HG03354 (cell line): ENCODE data around the gene PHETA1.
"Not testable (repeated sequence)": the region's sequence is repeated elsewhere in the genome, so short reads cannot be mapped to it uniquely, and the experiment has no call there.

ENCODE experiments used
- ATAC-seq: cut with Tn5 transposase; IDR thresholded peaks from one replicate; pipeline ENCODE4 v1.9.1; 2021; ENCODE audit warnings: mild to moderate bottlenecking; ENCODE audit not compliant: unreplicated experiment, poor library complexity, severe bottlenecking

Gene PHETA1

GRCh38 chr12:111406474-111407376, 37.8 kb upstream of the PHETA1 start:
- no peak for ATAC-seq

GRCh38 chr12:111405859-111406473, 37.1 kb upstream of the PHETA1 start, which contains the start of gene SH2B3:
TSS of gene SH2B3 (plus strand) at chr12:111405923. CDS start at chr12:111418146, 12,223 bp downstream.
- ATAC-seq = peak; percentile 17

- peak; percentile 55 for ATAC-seq
Observed at GRCh38 chr12:111405149-111405858, 36.4 kb upstream of the PHETA1 start.

- peak; percentile 12 for ATAC-seq
Observed at GRCh38 chr12:111404362-111405148, 35.7 kb upstream of the PHETA1 start.

GRCh38 chr12:111402490-111402824, 33.6 kb upstream of the PHETA1 start:
- not testable (repeated sequence) for ATAC-seq

- no peak for ATAC-seq
Observed at GRCh38 chr12:111401167-111401605, 32.3 kb upstream of the PHETA1 start.

GRCh38 chr12:111399741-111400404, 31.0 kb upstream of the PHETA1 start:
- ATAC-seq = not testable (repeated sequence)

GRCh38 chr12:111398530-111398929, 29.6 kb upstream of the PHETA1 start:
- no peak for ATAC-seq

- ATAC-seq = peak; percentile 67
Observed at GRCh38 chr12:111396726-111397445, 28.0 kb upstream of the PHETA1 start.

- ATAC-seq = not testable (repeated sequence)
Observed at GRCh38 chr12:111396271-111396670, 27.4 kb upstream of the PHETA1 start.

GRCh38 chr12:111395336-111396187, 26.7 kb upstream of the PHETA1 start:
- ATAC-seq = no peak

- no peak for ATAC-seq
Observed at GRCh38 chr12:111394480-111394879, 25.6 kb upstream of the PHETA1 start.

- ATAC-seq = no peak
Observed at GRCh38 chr12:111393700-111394300, 24.9 kb upstream of the PHETA1 start.

- no peak for ATAC-seq
Observed at GRCh38 chr12:111390910-111391309, 22.0 kb upstream of the PHETA1 start.

- ATAC-seq = no peak
Observed at GRCh38 chr12:111389635-111390034, 20.7 kb upstream of the PHETA1 start.

GRCh38 chr12:111387747-111388323, 18.9 kb upstream of the PHETA1 start:
- ATAC-seq = no peak

GRCh38 chr12:111386885-111387284, 18.0 kb upstream of the PHETA1 start:
- no peak for ATAC-seq
